Fibroblast of villous mesenchyme (primary cell): ENCODE measurements around the gene RAB5IF. TPM values are rescaled to one million over a fixed set of nuclear protein-coding genes. Genes with fewer than 3 reads are reported as not detected.
"Not testable (repeated sequence)": the region's sequence is repeated elsewhere in the genome, so short reads cannot be mapped to it uniquely, and the experiment has no call there.

ENCODE experiments used
- DNase-seq: peaks from one replicate; pipeline ENCODE4 v3.0.0-alpha.2; 2010; ENCODE audit warnings: low read depth
- H3K4me3 ChIP-seq: 2 replicates; pipeline ENCODE4 v1.5.1; 2011; ENCODE audit warnings: low read depth, mild to moderate bottlenecking, low read length
- CTCF ChIP-seq: IDR thresholded peaks from 2 replicates; pipeline ENCODE4 v1.5.1; 2012; ENCODE audit warnings: low read depth, mild to moderate bottlenecking, low read length; ENCODE audit not compliant: insufficient read depth
- total RNA-seq: library from RNA; depleted of rRNA; stranded (reverse); fragments of >200 nt; gene quantifications from 2 replicates; pipeline ENCODE4 v1.2.3, GENCODE V29; 2012

Gene RAB5IF
- total RNA-seq, 1 donor: 103 TPM

- H3K4me3 ChIP-seq: no peak overlapping the region
- DNase-seq: no peak
- no peak for TF ChIP-seq CTCF
Measured at GRCh38 chr20:36629719-36630681, 24.4 kb downstream of the RAB5IF start.

- DNase-seq: no peak
- no peak overlapping the region for H3K4me3 ChIP-seq
- TF ChIP-seq CTCF: no peak
Measured at GRCh38 chr20:36631646-36632045, 26.1 kb downstream of the RAB5IF start.

- no peak overlapping the region for H3K4me3 ChIP-seq
- no peak for DNase-seq
- no peak for TF ChIP-seq CTCF
Measured at GRCh38 chr20:36632147-36632486, 26.5 kb downstream of the RAB5IF start.

- no peak overlapping the region for H3K4me3 ChIP-seq
- DNase-seq: no peak
- no peak for TF ChIP-seq CTCF
Measured at GRCh38 chr20:36632487-36633284, 27.1 kb downstream of the RAB5IF start.

- no peak overlapping the region for H3K4me3 ChIP-seq
- DNase-seq: no peak
- no peak for TF ChIP-seq CTCF
Measured at GRCh38 chr20:36633285-36633772, 27.8 kb downstream of the RAB5IF start.

GRCh38 chr20:36634342-36634741 is 28.8 kb downstream of the RAB5IF start:
- TF ChIP-seq CTCF: no peak
- no peak for DNase-seq

GRCh38 chr20:36638876-36639400 is 33.4 kb downstream of the RAB5IF start:
- not testable (repeated sequence) for DNase-seq, H3K4me3 ChIP-seq

More at GRCh38 chr20:36634342-36634741, 28.8 kb downstream of the RAB5IF start:
- H3K4me3 ChIP-seq: no peak overlapping the region
